Measurements from ENCODE around the gene SPNS3. TPM values are rescaled to one million over a fixed set of nuclear protein-coding genes. Genes with fewer than 3 reads are reported as not detected.

Gene SPNS3
- total RNA-seq, 2 experiments from 2014 or later, result 51.2 to 54.6 TPM

GRCh38 chr17:4420692-4421131 lies 13.0 kb upstream of the SPNS3 start:
- TF ChIP-seq CTCF (conservative IDR thresholded peaks at IDR 0.05; ENCODE audit: low read length) (peak; percentile 90), EZH2phosphoT487 (IDR thresholded peaks at IDR 0.05; ENCODE audit: borderline replicate concordance, low read depth, low read length) (no peak)
- BruUV-seq (replicated peaks), result no TSS peak
- no peaks in the 10 kb centered on the region for H4K20me1 ChIP-seq (ENCODE audit: insufficient read depth, low read length)
- no peaks in the 10 kb centered on the region for H3K9me2 ChIP-seq (ENCODE audit: insufficient read depth, low read length)
- H3K36me3 ChIP-seq (ENCODE audit: insufficient read depth, low read length), result no peaks in the 10 kb centered on the region
- H3K4me2 ChIP-seq (ENCODE audit: low read length), result peak overlapping the region; percentile 51
- H3K9me3 ChIP-seq (ENCODE audit: low read length), result no peaks in the 10 kb centered on the region
- H3K79me2 ChIP-seq (ENCODE audit: insufficient read depth, low read depth, low read length), result no peaks in the 10 kb centered on the region
- H2AFZ ChIP-seq (ENCODE audit: low read length), result peak overlapping the region; percentile 78
- CTCF ChIA-PET (ENCODE audit: unreplicated experiment), result interaction anchor here (0.6 to 1.1 kb wide), 5 partner anchors 13 to 142 kb away, joined by 3 to 5 read pairs (median 3); partner anchors contain the start of gene SPNS3
- H3K27ac ChIP-seq (ENCODE audit: low read depth, low read length, poor library complexity, severe bottlenecking), result peak overlapping the region; percentile 45
- DNase-seq (ENCODE audit: low spot score), result peak; percentile 95
- H3K4me3 ChIP-seq (ENCODE audit: low read depth, low read length, poor library complexity, severe bottlenecking), result no peak overlapping the region
- POLR2A ChIA-PET, result interaction anchor here (0.7 to 0.9 kb wide), 5 partner anchors 9 to 239 kb away, joined by 3 to 7 read pairs (median 4); no protein-coding TSS in a partner anchor
- H3K4me1 ChIP-seq (ENCODE audit: insufficient read depth, low read length, poor library complexity, severe bottlenecking), result peaks cover 30% of the 10 kb centered on the region
- intact Hi-C loops (cut with micrococcal nuclease; ENCODE audit: unreplicated experiment), result loop anchor here (1.0 to 5.0 kb wide), 5 partner anchors 77 to 206 kb away; partner anchors contain the start of gene MYBBP1A

- peaks cover 43% of the 10 kb centered on the region for H3K4me1 ChIP-seq (ENCODE audit: insufficient read depth, low read length, poor library complexity, severe bottlenecking)
- no peak overlapping the region for H3K4me3 ChIP-seq (ENCODE audit: low read depth, low read length, poor library complexity, severe bottlenecking)
- intact Hi-C loops (cut with micrococcal nuclease; ENCODE audit: unreplicated experiment), result loop anchor here (5.0 kb wide), 1 partner anchor 144 kb away; no protein-coding TSS in a partner anchor
- BruUV-seq (replicated peaks), result no TSS peak
- ChIA-PET CTCF (ENCODE audit: unreplicated experiment) (no interaction called here), POLR2A (interaction anchor here (0.5 to 1.0 kb wide), 8 partner anchors 8 to 271 kb away, joined by 3 to 5 read pairs (median 4); no protein-coding TSS in a partner anchor)
- H2AFZ ChIP-seq (ENCODE audit: low read length), result peak overlapping the region; percentile 91; the same call in 1 of the 2 replicates
- H3K9me3 ChIP-seq (ENCODE audit: low read length), result no peaks in the 10 kb centered on the region
- H3K79me2 ChIP-seq (ENCODE audit: insufficient read depth, low read depth, low read length), result no peaks in the 10 kb centered on the region
- H4K20me1 ChIP-seq (ENCODE audit: insufficient read depth, low read length), result no peaks in the 10 kb centered on the region
- peak overlapping the region; percentile 34 for H3K27ac ChIP-seq (ENCODE audit: low read depth, low read length, poor library complexity, severe bottlenecking)
- no peaks in the 10 kb centered on the region for H3K9me2 ChIP-seq (ENCODE audit: insufficient read depth, low read length)
- peak overlapping the region; percentile 24; the same call in 1 of the 2 replicates for H3K4me2 ChIP-seq (ENCODE audit: low read length)
- peak; percentile 29 for DNase-seq (ENCODE audit: low spot score)
- TF ChIP-seq CTCF (conservative IDR thresholded peaks at IDR 0.05; ENCODE audit: low read length) (no peak), EZH2phosphoT487 (IDR thresholded peaks at IDR 0.05; ENCODE audit: borderline replicate concordance, low read depth, low read length) (no peak)
- H3K36me3 ChIP-seq (ENCODE audit: insufficient read depth, low read length), result no peaks in the 10 kb centered on the region
These were observed 10.9 kb upstream of the SPNS3 start for GRCh38 chr17:4422864-4423263.

GRCh38 chr17:4425398-4425797 lies 8.3 kb upstream of the SPNS3 start:
- H3K4me1 ChIP-seq (ENCODE audit: insufficient read depth, low read length, poor library complexity, severe bottlenecking), result peaks cover 59% of the 10 kb centered on the region
- POLR2A ChIA-PET, result interaction anchor here (1.0 to 1.4 kb wide), 2 partner anchors 98 to 382 kb away, joined by 3 read pairs; partner anchors contain the start of gene PLD2
- BruUV-seq (replicated peaks), result no TSS peak

More at GRCh38 chr17:4425398-4425797, 8.3 kb upstream of the SPNS3 start:
- TF ChIP-seq EZH2phosphoT487 (IDR thresholded peaks at IDR 0.05; ENCODE audit: borderline replicate concordance, low read depth, low read length) (no peak), CTCF (conservative IDR thresholded peaks at IDR 0.05; ENCODE audit: low read length) (no peak)
- DNase-seq (ENCODE audit: low spot score), result no peak
- Histone ChIP-seq H3K9me2 (ENCODE audit: insufficient read depth, low read length) (no peaks in the 10 kb centered on the region), H4K20me1 (ENCODE audit: insufficient read depth, low read length) (no peaks in the 10 kb centered on the region), H3K9me3 (ENCODE audit: low read length) (no peaks in the 10 kb centered on the region), H2AFZ (ENCODE audit: low read length) (no peak overlapping the region), H3K79me2 (ENCODE audit: insufficient read depth, low read depth, low read length) (no peaks in the 10 kb centered on the region), H3K4me3 (ENCODE audit: low read depth, low read length, poor library complexity, severe bottlenecking) (no peak overlapping the region), H3K27ac (ENCODE audit: low read depth, low read length, poor library complexity, severe bottlenecking) (no peak overlapping the region), H3K36me3 (ENCODE audit: insufficient read depth, low read length) (no peaks in the 10 kb centered on the region), H3K4me2 (ENCODE audit: low read length) (no peak overlapping the region)
- intact Hi-C loops (cut with micrococcal nuclease; ENCODE audit: unreplicated experiment), result no loop called here
- CTCF ChIA-PET (ENCODE audit: unreplicated experiment), result no interaction called here

Measured in OCI-LY7 (cell line).